Stimulated activated naive CD8-positive, alpha-beta T cell treated with anti-CD3 and anti-CD28 coated beads, Interleukin-15, Interleukin-2, amounts not matched to agents 100 ng/mL and 50 ng/mL, for 24 hours (primary cell): Measurements from ENCODE around the gene BTNL8.

Experiments used
- H3K27ac Mint-ChIP-seq: one replicate; pipeline ENCODE4 v1.8.0; 2021; ENCODE audit warnings: mild to moderate bottlenecking, mixed read lengths
- H3K27me3 Mint-ChIP-seq: one replicate; pipeline ENCODE4 v1.8.0; 2021; ENCODE audit warnings: mixed read lengths
- H3K36me3 Mint-ChIP-seq: one replicate; pipeline ENCODE4 v1.8.0; 2021; ENCODE audit warnings: low read depth, mixed read lengths
- H3K4me1 Mint-ChIP-seq: one replicate; pipeline ENCODE4 v1.8.0; 2021; ENCODE audit warnings: low read depth, mixed read lengths
- H3K4me3 Mint-ChIP-seq: one replicate; pipeline ENCODE4 v1.8.0; 2021; ENCODE audit warnings: mild to moderate bottlenecking, mixed read lengths
- H3K9me3 Mint-ChIP-seq: one replicate; pipeline ENCODE4 v1.8.0; 2021; ENCODE audit warnings: mixed read lengths

The BTNL8 gene

GRCh38 chr5:180970875-180971274 is 71.9 kb downstream of the BTNL8 start:
- Mint-ChIP-seq H3K4me1 (peaks cover 14% of the 10 kb centered on the region), H3K4me3 (no peak overlapping the region), H3K36me3 (no peaks in the 10 kb centered on the region), H3K27ac (no peak overlapping the region), H3K9me3 (no peaks in the 10 kb centered on the region), H3K27me3 (peaks cover 8% of the 10 kb centered on the region)

GRCh38 chr5:180974612-180975315 is 75.8 kb downstream of the BTNL8 start:
- Mint-ChIP-seq H3K4me3 (no peak overlapping the region), H3K27ac (no peak overlapping the region), H3K27me3 (no peaks in the 10 kb centered on the region), H3K9me3 (no peaks in the 10 kb centered on the region), H3K4me1 (peaks cover 23% of the 10 kb centered on the region), H3K36me3 (no peaks in the 10 kb centered on the region)

DNA sequence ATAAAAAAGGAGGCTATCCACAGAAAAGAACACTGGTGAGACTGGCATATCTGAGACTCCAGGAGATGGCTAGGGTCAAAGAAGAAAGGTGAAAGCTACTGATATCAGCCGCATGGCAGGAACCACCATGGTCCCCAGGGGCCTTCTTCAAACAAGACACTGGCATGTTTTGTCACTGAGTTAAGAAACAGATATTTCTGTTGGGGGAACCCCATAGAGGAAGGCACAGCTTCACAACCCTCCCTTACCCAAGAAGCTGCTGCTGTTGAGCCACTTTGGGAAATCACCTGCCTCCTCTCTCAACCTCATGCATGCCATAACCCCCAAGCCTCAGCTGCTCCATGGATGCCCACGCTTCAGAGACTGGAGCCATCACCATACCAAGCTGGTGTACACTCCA is 76.4 kb downstream of the BTNL8 start:
- Mint-ChIP-seq H3K27me3 (no peaks in the 10 kb centered on the region), H3K36me3 (no peaks in the 10 kb centered on the region), H3K4me3 (no peak overlapping the region), H3K27ac (peak overlapping the region; percentile 16), H3K9me3 (no peaks in the 10 kb centered on the region), H3K4me1 (peaks cover 23% of the 10 kb centered on the region)

DNA sequence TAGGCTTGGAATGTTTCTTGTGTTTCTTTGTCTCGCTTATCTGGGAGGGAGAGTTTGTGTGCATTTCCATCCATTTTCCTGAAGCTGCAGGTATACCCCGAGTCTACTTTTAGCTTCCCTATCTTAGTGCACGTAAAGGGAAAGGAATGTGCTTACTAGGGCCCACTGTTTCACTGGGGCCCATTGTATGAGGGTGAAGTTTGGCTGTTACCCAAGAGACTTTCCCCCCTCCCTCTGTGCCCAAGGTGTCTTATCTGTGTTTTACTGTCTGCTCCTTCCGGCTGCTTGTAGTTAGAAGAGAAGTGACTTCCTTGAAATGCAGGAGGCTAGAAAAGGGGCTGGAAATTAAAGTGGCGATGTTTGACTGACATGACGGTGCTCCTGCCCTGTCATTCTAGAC is 77.6 kb downstream of the BTNL8 start:
- Mint-ChIP-seq H3K27me3 (peaks cover 7% of the 10 kb centered on the region), H3K4me1 (peaks cover 23% of the 10 kb centered on the region), H3K27ac (no peak overlapping the region), H3K9me3 (no peaks in the 10 kb centered on the region), H3K4me3 (no peak overlapping the region), H3K36me3 (no peaks in the 10 kb centered on the region)

GRCh38 chr5:180977852-180978251 is 78.9 kb downstream of the BTNL8 start:
- Mint-ChIP-seq H3K36me3 (no peaks in the 10 kb centered on the region), H3K27ac (no peak overlapping the region), H3K4me3 (no peak overlapping the region)

DNA sequence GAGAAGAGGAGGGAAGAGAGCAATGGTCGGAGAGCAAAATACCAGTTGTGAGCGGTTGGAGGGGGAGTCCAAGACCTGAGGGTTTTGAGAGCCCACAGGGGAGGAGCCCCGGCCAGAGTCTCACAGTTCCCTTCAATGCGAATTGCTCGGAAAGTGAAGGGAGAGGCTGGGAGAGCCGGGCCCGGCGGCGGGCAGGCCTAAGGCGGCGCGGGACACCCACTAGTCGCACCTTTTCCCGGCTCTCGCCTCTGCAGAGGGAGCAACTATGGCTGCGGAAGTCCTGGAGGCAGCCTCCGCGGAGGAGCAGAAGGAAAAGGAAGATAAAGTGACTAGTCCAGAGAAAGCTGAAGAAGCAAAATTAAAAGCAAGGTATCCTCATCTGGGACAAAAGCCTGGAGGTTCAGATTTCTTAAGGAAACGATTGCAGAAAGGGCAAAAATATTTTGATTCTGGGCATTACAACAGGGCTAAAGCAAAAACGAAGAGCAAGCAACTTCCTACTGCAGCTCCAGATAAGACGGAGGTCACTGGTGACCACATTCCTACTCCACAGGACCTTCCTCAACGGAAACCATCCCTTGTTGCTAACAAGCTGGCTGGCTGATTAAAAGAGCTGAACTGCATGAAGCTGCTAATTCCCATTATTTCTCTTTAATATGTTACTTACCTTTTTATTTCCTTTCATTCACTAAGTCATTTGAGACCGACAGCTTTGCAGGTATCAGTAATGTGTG is 83.2 kb downstream of the BTNL8 start:
- no peaks in the 10 kb centered on the region for H3K4me1 Mint-ChIP-seq
- peaks cover 3% of the 10 kb centered on the region for H3K9me3 Mint-ChIP-seq
- no peaks in the 10 kb centered on the region for H3K36me3 Mint-ChIP-seq
- H3K4me3 Mint-ChIP-seq: no peak overlapping the region
- no peak overlapping the region for H3K27ac Mint-ChIP-seq
- H3K27me3 Mint-ChIP-seq: peaks cover 27% of the 10 kb centered on the region

More at GRCh38 chr5:180977852-180978251, 78.9 kb downstream of the BTNL8 start:
- H3K27me3 Mint-ChIP-seq: peaks cover 15% of the 10 kb centered on the region
- no peaks in the 10 kb centered on the region for H3K9me3 Mint-ChIP-seq
- peaks cover 23% of the 10 kb centered on the region for H3K4me1 Mint-ChIP-seq

DNA sequence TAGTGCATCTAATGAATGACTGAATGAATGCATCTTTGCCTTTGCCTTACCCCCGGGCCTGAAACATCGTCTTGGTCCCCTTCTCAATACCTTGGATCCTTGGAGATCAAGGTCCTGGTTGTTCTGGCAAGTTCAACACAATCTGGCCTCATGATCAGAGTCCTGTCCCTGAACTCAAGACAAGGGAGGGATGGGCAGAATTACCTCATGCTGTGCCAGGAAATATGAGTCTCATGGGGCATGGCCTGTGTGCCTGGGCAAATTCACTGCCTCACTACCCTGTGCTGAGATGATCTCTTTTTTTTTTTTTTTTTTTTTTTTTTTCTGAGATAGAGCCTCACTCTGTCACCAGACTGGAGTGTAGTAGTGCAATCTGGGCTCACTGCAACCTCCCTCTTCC is 89.1 kb downstream of the BTNL8 start:
- Mint-ChIP-seq H3K27me3 (peaks cover 37% of the 10 kb centered on the region), H3K36me3 (no peaks in the 10 kb centered on the region), H3K9me3 (peaks cover 3% of the 10 kb centered on the region), H3K27ac (no peak overlapping the region), H3K4me1 (no peaks in the 10 kb centered on the region), H3K4me3 (no peak overlapping the region)

GRCh38 chr5:180988592-180988991 is 89.6 kb downstream of the BTNL8 start, which contains the start of gene BTNL3:
BTNL3 (plus strand) TSS chr5:180988846; CDS start chr5:180989029, 183 bp downstream.
- Mint-ChIP-seq H3K27me3 (peaks cover 36% of the 10 kb centered on the region), H3K36me3 (no peaks in the 10 kb centered on the region), H3K27ac (no peak within 1 kb of the TSS), H3K4me1 (no peaks in the 10 kb centered on the region), H3K9me3 (peaks cover 3% of the 10 kb centered on the region), H3K4me3 (no peak within 1 kb of the TSS)

- peaks cover 7% of the 10 kb centered on the region for H3K9me3 Mint-ChIP-seq
- H3K4me3 Mint-ChIP-seq: no peak overlapping the region
These were observed 91.3 kb downstream of the BTNL8 start for GRCh38 chr5:180990086-180990881.

DNA sequence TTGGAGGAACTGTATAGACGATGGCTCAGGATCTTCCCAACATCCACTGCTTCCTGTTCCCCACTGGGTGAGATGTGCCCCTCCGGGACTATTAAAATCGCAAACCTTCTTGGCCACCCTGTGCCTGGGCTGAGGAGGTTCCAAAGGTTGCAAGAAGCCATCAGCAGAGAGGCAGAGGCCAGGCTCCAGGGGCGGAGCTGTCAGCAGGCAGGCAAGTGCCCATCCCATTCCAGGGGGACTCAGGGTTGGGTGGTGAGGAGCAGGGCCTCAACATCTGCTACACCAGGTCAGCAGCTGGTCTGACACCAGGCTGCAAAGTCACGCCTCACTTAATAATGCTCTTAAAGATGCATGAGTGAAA is 91.9 kb downstream of the BTNL8 start:
- Mint-ChIP-seq H3K4me1 (no peaks in the 10 kb centered on the region), H3K36me3 (no peaks in the 10 kb centered on the region), H3K27me3 (peaks cover 40% of the 10 kb centered on the region), H3K4me3 (no peak overlapping the region), H3K9me3 (peaks cover 7% of the 10 kb centered on the region), H3K27ac (no peak overlapping the region)

More at GRCh38 chr5:180990086-180990881, 91.3 kb downstream of the BTNL8 start:
- H3K27ac Mint-ChIP-seq: no peak overlapping the region
- peaks cover 35% of the 10 kb centered on the region for H3K27me3 Mint-ChIP-seq
- no peaks in the 10 kb centered on the region for H3K4me1 Mint-ChIP-seq
- H3K36me3 Mint-ChIP-seq: no peaks in the 10 kb centered on the region
